Spinal cord (tissue), 10 donors: ENCODE results near the gene CENPP. TPM values are rescaled to one million over a fixed set of nuclear protein-coding genes. Genes with fewer than 3 reads are reported as not detected.

Source experiments
- DNase-seq, 6 donors: peaks; one replicate each; pipeline versions ENCODE4 v3.0.0 to v3.0.0-alpha.2; 2013 to 2015; ENCODE audit warnings: low spot score in 6 of 6, low read depth in 4 of 6
- H3K27ac ChIP-seq: one replicate; pipeline ENCODE4 v1.5.1; 2013; ENCODE audit warnings: low read depth, low read length, control low read depth
- H3K27me3 ChIP-seq: one replicate; pipeline ENCODE4 v1.6.1; 2013; ENCODE audit warnings: low read length; ENCODE audit not compliant: control insufficient read depth, insufficient read depth
- H3K36me3 ChIP-seq: one replicate; pipeline ENCODE4 v1.6.1; 2013; ENCODE audit warnings: low read length; ENCODE audit not compliant: control insufficient read depth, insufficient read depth
- H3K4me1 ChIP-seq: one replicate; pipeline ENCODE4 v1.6.1; 2013; ENCODE audit warnings: low read length; ENCODE audit not compliant: control insufficient read depth, insufficient read depth
- H3K4me3 ChIP-seq: one replicate; pipeline ENCODE4 v1.5.1; 2013; ENCODE audit warnings: low read depth, low read length, control low read depth
- H3K9me3 ChIP-seq: one replicate; pipeline ENCODE4 v1.6.1; 2013; ENCODE audit warnings: low read length; ENCODE audit not compliant: control insufficient read depth, insufficient read depth
- WGBS: methylation state at CpG from one replicate; pipeline ENCODE4 v1.1.5; 2013; ENCODE audit warnings: missing lambda C conversion rate; ENCODE audit not compliant: insufficient coverage; 5-methylcytosine and 5-hydroxymethylcytosine counted together
- polyA plus RNA-seq, 2 donors: library from polyadenylated mRNA; unstranded; fragments of 120-200 nt; gene quantifications; one replicate each; pipeline ENCODE4 v1.2.1, GENCODE V29; 2013; ENCODE audit not compliant: insufficient read length in 2 of 2
- total RNA-seq, 2 donors: library from RNA; depleted of rRNA in 1 of 2; stranded (reverse); fragments of 120-200 nt in 1 of 2; fragments of >200 nt in 1 of 2; gene quantifications; one replicate each; pipeline versions ENCODE4 v1.2.3 to v1.2.4, GENCODE V29; 2013 to 2014
- donor health status: healthy.

CENPP gene
- total and polyA plus RNA-seq, 4 donors: 5.4 to 15.5 (median 10.2) TPM

- H3K27me3 ChIP-seq: no peaks in the 10 kb centered on the region
- no peaks in the 10 kb centered on the region for H3K9me3 ChIP-seq
- no peak overlapping the region for H3K4me3 ChIP-seq
- H3K27ac ChIP-seq: peak overlapping the region; percentile 50
- peak in 2 of 6 donors; percentile 15 to 65 for DNase-seq
- no peaks in the 10 kb centered on the region for H3K36me3 ChIP-seq
- H3K4me1 ChIP-seq: no peaks in the 10 kb centered on the region
- WGBS: no CpG with 5 or more reads among the region's 3 CpGs
Observed at GRCh38 chr9:92332577-92333281, 7.0 kb downstream of the CENPP start.

DNA sequence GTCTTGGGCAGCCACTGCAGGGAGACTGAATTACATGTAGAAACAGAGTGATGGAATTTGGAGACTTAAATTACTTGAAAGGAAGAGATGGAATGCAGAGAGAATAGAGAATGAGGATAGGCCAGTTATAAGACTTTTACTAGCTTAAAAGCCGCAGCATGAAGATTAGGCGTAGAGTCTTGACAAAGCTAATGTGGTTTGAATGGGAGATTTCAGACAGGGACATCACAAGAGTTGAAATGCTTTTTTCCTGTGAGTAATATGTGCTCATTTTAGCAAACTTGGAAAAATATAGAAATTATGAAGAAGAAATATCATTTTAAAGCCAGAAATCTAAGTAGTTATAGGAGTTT, 7.5 kb downstream of the CENPP start:
- no peaks in the 10 kb centered on the region for H3K36me3 ChIP-seq
- H3K4me1 ChIP-seq: no peaks in the 10 kb centered on the region
- no peaks in the 10 kb centered on the region for H3K27me3 ChIP-seq
- H3K27ac ChIP-seq: peak overlapping the region; percentile 50
- H3K4me3 ChIP-seq: no peak overlapping the region
- H3K9me3 ChIP-seq: no peaks in the 10 kb centered on the region
- 100% methylated on average over 2 of the region's 2 CpGs for WGBS
- no peak for DNase-seq

DNA sequence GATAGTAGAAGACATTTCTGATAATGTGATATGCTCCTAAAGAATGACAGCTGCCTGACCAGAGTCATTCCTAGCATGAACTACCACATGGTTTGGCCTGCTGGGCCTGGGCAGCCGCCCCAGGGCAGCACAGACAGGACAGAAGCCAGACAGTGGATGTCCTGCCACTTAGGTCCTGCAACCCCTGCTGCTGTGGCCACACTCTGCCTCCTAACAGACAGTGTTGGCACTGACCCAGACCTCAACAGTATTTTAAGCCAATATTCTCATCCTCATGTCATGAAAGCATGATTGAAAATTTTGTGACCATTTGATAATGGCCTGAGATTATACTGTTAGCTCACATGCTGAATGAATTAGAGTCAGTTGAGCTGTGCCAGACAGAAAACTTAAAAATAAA, 15.8 kb downstream of the CENPP start:
- H3K9me3 ChIP-seq: no peaks in the 10 kb centered on the region
- H3K36me3 ChIP-seq: no peaks in the 10 kb centered on the region
- WGBS: 89% methylated on average over 1 of the region's 1 CpG
- H3K4me3 ChIP-seq: no peak overlapping the region
- no peaks in the 10 kb centered on the region for H3K27me3 ChIP-seq
- H3K4me1 ChIP-seq: no peaks in the 10 kb centered on the region
- no peak overlapping the region for H3K27ac ChIP-seq
- DNase-seq: no peak

DNA sequence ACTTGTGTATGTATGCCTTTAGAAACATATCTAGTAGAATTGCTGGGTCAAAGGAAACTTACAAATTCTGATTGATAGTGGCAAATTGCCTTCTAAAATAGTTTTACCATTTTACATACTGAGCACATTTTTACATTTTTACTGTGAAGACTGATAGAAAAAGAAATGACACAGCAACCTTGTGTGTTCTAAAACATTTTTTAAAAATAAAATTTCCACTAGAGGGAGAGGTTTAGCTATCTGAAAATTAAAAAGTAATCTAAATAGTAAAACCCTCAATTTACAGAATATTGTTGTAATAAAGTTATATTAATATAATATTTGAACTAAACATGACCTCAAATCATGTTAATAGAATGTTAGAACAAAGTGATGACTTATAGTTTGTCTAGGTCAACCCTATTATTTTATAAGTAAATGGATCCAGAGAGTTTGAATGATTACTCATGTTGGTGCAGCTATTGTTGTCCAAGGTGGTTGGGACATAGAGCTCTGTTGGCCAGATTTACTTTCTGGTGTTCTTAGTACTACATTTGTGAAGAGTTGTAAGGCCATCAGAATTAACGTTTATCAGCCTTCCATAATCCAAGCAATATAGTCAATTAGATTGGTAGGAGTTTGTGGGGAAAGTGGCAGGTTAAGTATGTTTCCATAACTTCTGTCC, 17.2 kb downstream of the CENPP start:
- no peaks in the 10 kb centered on the region for H3K4me1 ChIP-seq
- peak overlapping the region; percentile 47 for H3K27ac ChIP-seq
- no peak overlapping the region for H3K4me3 ChIP-seq
- DNase-seq: peak in 1 of 6 donors; percentile 5
- no peaks in the 10 kb centered on the region for H3K9me3 ChIP-seq
- no CpG with 5 or more reads among the region's 1 CpG for WGBS
- H3K27me3 ChIP-seq: no peaks in the 10 kb centered on the region
- no peaks in the 10 kb centered on the region for H3K36me3 ChIP-seq

- no peak overlapping the region for H3K4me3 ChIP-seq
- no peaks in the 10 kb centered on the region for H3K4me1 ChIP-seq
- DNase-seq: no peak
- no peak overlapping the region for H3K27ac ChIP-seq
- no peaks in the 10 kb centered on the region for H3K27me3 ChIP-seq
- H3K9me3 ChIP-seq: no peaks in the 10 kb centered on the region
- H3K36me3 ChIP-seq: no peaks in the 10 kb centered on the region
Observed at GRCh38 chr9:92345582-92345981, 19.8 kb downstream of the CENPP start.

GRCh38 chr9:92349771-92350739, 24.3 kb downstream of the CENPP start:
- peak in 1 of 6 donors; percentile 56 for DNase-seq
- no peaks in the 10 kb centered on the region for H3K4me1 ChIP-seq
- no peaks in the 10 kb centered on the region for H3K36me3 ChIP-seq
- H3K4me3 ChIP-seq: no peak overlapping the region
- peak overlapping the region; percentile 44 for H3K27ac ChIP-seq
- no peaks in the 10 kb centered on the region for H3K27me3 ChIP-seq
- WGBS: no CpG with 5 or more reads among the region's 7 CpGs
- H3K9me3 ChIP-seq: no peaks in the 10 kb centered on the region

- Histone ChIP-seq H3K9me3 (no peaks in the 10 kb centered on the region), H3K36me3 (no peaks in the 10 kb centered on the region), H3K27ac (peak overlapping the region; percentile 44), H3K27me3 (no peaks in the 10 kb centered on the region), H3K4me1 (no peaks in the 10 kb centered on the region), H3K4me3 (no peak overlapping the region)
- no peak for DNase-seq
Observed at GRCh38 chr9:92350740-92351133, 25.0 kb downstream of the CENPP start.

DNA sequence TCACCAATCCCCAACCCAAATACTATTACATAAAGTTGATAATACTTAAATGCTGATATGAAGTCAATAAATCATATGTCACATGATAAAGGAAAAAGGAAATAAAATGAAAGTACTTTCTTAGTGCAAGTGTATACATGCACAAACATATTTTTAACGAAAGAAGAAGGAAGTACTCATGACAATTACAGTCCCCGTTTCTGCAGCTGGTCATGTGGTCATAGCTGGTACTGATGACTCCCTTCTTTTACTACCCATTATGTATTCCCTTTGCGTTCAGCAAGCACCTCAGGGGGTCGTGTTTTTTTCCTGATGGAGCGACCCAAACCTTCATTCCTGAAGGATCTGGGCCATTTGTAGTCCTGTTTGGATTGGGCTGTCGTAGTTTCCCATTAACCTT, 27.3 kb downstream of the CENPP start:
- DNase-seq: no peak
- no peak overlapping the region for H3K27ac ChIP-seq
- H3K9me3 ChIP-seq: peaks cover 3% of the 10 kb centered on the region

DNA sequence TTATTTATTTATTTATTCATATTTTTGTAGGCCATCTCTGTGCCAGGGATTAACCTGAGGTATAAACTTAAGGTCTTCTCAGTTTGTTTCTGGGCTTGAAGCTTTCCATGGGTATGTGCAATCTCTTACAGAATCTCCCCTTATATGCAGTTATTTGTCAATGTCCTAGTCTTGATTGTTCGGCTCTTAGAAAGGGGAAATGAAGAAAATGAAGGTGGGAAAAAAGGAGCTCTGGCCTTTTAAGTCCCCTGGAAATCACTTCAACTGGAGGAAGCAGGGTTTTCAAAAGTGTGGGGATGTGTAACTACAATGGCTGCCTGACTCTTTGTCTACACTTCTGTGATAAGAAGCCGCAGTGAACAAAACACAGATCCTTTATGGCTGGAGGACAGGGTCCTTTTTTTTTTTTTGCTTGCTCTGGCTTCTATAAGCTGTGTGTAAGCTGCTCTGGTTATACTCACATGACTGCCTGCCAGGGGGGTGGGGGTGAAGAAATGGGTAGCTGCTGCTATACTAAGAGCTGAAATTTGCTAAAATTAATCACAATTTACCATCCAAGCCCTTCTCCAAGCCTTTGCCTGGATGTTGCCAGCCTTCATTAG, 33.7 kb downstream of the CENPP start:
- Histone ChIP-seq H3K4me1 (no peaks in the 10 kb centered on the region), H3K9me3 (peaks cover 6% of the 10 kb centered on the region), H3K36me3 (no peaks in the 10 kb centered on the region), H3K4me3 (no peak overlapping the region), H3K27ac (no peak overlapping the region), H3K27me3 (no peaks in the 10 kb centered on the region)
- no CpG with 5 or more reads among the region's 2 CpGs for WGBS
- DNase-seq: peak in 1 of 6 donors; percentile 7

More for the DNA sequence above, 27.3 kb downstream of the CENPP start:
- Histone ChIP-seq H3K36me3 (no peaks in the 10 kb centered on the region), H3K27me3 (no peaks in the 10 kb centered on the region), H3K4me1 (no peaks in the 10 kb centered on the region), H3K4me3 (no peak overlapping the region)
- WGBS: no CpG with 5 or more reads among the region's 6 CpGs
